OCI-LY1 (cell line): ENCODE data around the gene PLCB4.

Experiments
- H2AFZ ChIP-seq: fragments of 200-600 bp; sonication (generic), shearing (Covaris generic); 2 replicates; pipeline ENCODE4 v1.6.0; 2014; ENCODE audit warnings: antibody characterized with exemption, mild to moderate bottlenecking, low read length
- H3F3A ChIP-seq: fragments of 200-600 bp; sonication (generic), shearing (Covaris generic); 2 replicates; pipeline ENCODE4 v1.6.0; 2014; ENCODE audit warnings: mild to moderate bottlenecking, antibody characterized with exemption, low read length, moderate library complexity; ENCODE audit not compliant: insufficient read depth
- H3K27ac ChIP-seq: fragments of 200-600 bp; sonication (generic); 2 replicates; pipeline ENCODE4 v1.5.1; 2014; ENCODE audit warnings: low read length, mixed run types, mild to moderate bottlenecking, low read depth; ENCODE audit not compliant: poor library complexity, severe bottlenecking
- H3K27me3 ChIP-seq: fragments of 200-600 bp; sonication (generic); 2 replicates; pipeline ENCODE4 v1.6.0; 2014; ENCODE audit warnings: antibody characterized with exemption, mild to moderate bottlenecking, low read length, moderate library complexity; ENCODE audit not compliant: insufficient read depth
- H3K36me3 ChIP-seq: fragments of 200-600 bp; sonication (generic); 2 replicates; pipeline ENCODE4 v1.6.1; 2014; ENCODE audit warnings: mild to moderate bottlenecking, antibody characterized with exemption, low read length, moderate library complexity, mixed read lengths; ENCODE audit not compliant: insufficient read depth
- H3K4me1 ChIP-seq: fragments of 200-600 bp; sonication (generic); 2 replicates; pipeline ENCODE4 v1.5.1; 2014; ENCODE audit warnings: mild to moderate bottlenecking, low read length, moderate library complexity; ENCODE audit not compliant: insufficient read depth, severe bottlenecking
- H3K4me2 ChIP-seq: fragments of 200-600 bp; sonication (generic), shearing (Covaris generic); 2 replicates; pipeline ENCODE4 v1.6.1; 2014; ENCODE audit warnings: low read length
- H3K4me3 ChIP-seq: fragments of 200-600 bp; sonication (generic); 2 replicates; pipeline ENCODE4 v1.5.1; 2014; ENCODE audit warnings: low read length, low read depth, mild to moderate bottlenecking, mixed read lengths; ENCODE audit not compliant: poor library complexity, severe bottlenecking
- H3K79me2 ChIP-seq: fragments of 200-600 bp; shearing (Covaris generic); 2 replicates; pipeline ENCODE4 v1.6.1; 2016; ENCODE audit warnings: mixed run types, low read length, mixed read lengths; ENCODE audit not compliant: insufficient read depth
- H3K9ac ChIP-seq: fragments of 200-600 bp; sonication (generic), shearing (Covaris generic); 2 replicates; pipeline ENCODE4 v1.6.1; 2014; ENCODE audit warnings: mild to moderate bottlenecking, low read length, mixed read lengths
- H3K9me2 ChIP-seq: fragments of 200-600 bp; sonication (generic), shearing (Covaris generic); 2 replicates; pipeline ENCODE4 v1.6.1; 2014; ENCODE audit warnings: low read depth, mild to moderate bottlenecking, low read length, mixed read lengths
- H3K9me3 ChIP-seq: fragments of 200-600 bp; shearing (Covaris generic); 2 replicates; pipeline ENCODE4 v1.6.1; 2014; ENCODE audit warnings: low read length, mixed read lengths
- H4K20me1 ChIP-seq: fragments of 200-600 bp; sonication (generic), shearing (Covaris generic); 2 replicates; pipeline ENCODE4 v1.6.0; 2016; ENCODE audit warnings: mild to moderate bottlenecking, low read length; ENCODE audit not compliant: insufficient read depth
- CTCF ChIP-seq: fragments of 200-600 bp; sonication (generic), shearing (Covaris generic); IDR thresholded peaks from 2 replicates; pipeline ENCODE4 v1.5.1; 2017; ENCODE audit warnings: mild to moderate bottlenecking, antibody characterized with exemption, low read length, moderate library complexity, mixed read lengths
- EZH2 ChIP-seq: fragments of 200-600 bp; sonication (generic), shearing (Covaris generic); IDR thresholded peaks from 2 replicates; pipeline ENCODE4 v1.8.0; 2017; ENCODE audit warnings: borderline replicate concordance, mixed run types, mild to moderate bottlenecking, antibody characterized with exemption, low read length, moderate library complexity, mixed read lengths

Gene PLCB4

GRCh38 chr20:9103955-9104354, 35.1 kb downstream of the PLCB4 start:
- H3K36me3 ChIP-seq = no peaks in the 10 kb centered on the region
- H3K79me2 ChIP-seq = no peaks in the 10 kb centered on the region
- H2AFZ ChIP-seq = no peak overlapping the region
- no peaks in the 10 kb centered on the region for H3K4me1 ChIP-seq
- H3K27me3 ChIP-seq = no peaks in the 10 kb centered on the region
- H4K20me1 ChIP-seq = no peaks in the 10 kb centered on the region
- H3F3A ChIP-seq = no peaks in the 10 kb centered on the region
- no peaks in the 10 kb centered on the region for H3K9me2 ChIP-seq
- TF ChIP-seq EZH2 (no peak), CTCF (no peak)
- no peak overlapping the region for H3K27ac ChIP-seq
- no peak overlapping the region for H3K9ac ChIP-seq
- no peak overlapping the region for H3K4me2 ChIP-seq
- no peak overlapping the region for H3K4me3 ChIP-seq
- no peaks in the 10 kb centered on the region for H3K9me3 ChIP-seq

GRCh38 chr20:9108260-9108659, 39.4 kb downstream of the PLCB4 start:
- Histone ChIP-seq H3K27ac (no peak overlapping the region), H3K4me3 (no peak overlapping the region), H3F3A (no peaks in the 10 kb centered on the region), H3K4me1 (no peaks in the 10 kb centered on the region), H4K20me1 (no peaks in the 10 kb centered on the region), H3K27me3 (no peaks in the 10 kb centered on the region), H3K9me3 (no peaks in the 10 kb centered on the region), H3K36me3 (no peaks in the 10 kb centered on the region), H2AFZ (no peak overlapping the region), H3K9ac (no peak overlapping the region), H3K4me2 (no peak overlapping the region), H3K79me2 (no peaks in the 10 kb centered on the region), H3K9me2 (no peaks in the 10 kb centered on the region)
- TF ChIP-seq CTCF (no peak), EZH2 (no peak)

- TF ChIP-seq CTCF = no peak
- TF ChIP-seq EZH2 = no peak
- no peaks in the 10 kb centered on the region for H3K27me3 ChIP-seq
- H2AFZ ChIP-seq = no peak overlapping the region
- no peak overlapping the region for H3K9ac ChIP-seq
- H3K27ac ChIP-seq = no peak overlapping the region
- no peaks in the 10 kb centered on the region for H3K9me3 ChIP-seq
- no peaks in the 10 kb centered on the region for H3K79me2 ChIP-seq
- no peaks in the 10 kb centered on the region for H3F3A ChIP-seq
- no peak overlapping the region for H3K4me3 ChIP-seq
- no peak overlapping the region for H3K4me2 ChIP-seq
- no peaks in the 10 kb centered on the region for H4K20me1 ChIP-seq
- no peaks in the 10 kb centered on the region for H3K36me3 ChIP-seq
- no peaks in the 10 kb centered on the region for H3K4me1 ChIP-seq
- H3K9me2 ChIP-seq = no peaks in the 10 kb centered on the region
Observed at GRCh38 chr20:9109566-9109965, 40.7 kb downstream of the PLCB4 start.
